Measurements from ENCODE around the gene ITGB3.
A peak's percentile ranks its signal among the peaks of the same experiment; 100 is the strongest.

Gene ITGB3

GRCh38 chr17:47288531-47289116 lies 35.0 kb downstream of the ITGB3 start:
- H3K4me3 ChIP-seq, result no peak overlapping the region
- no peak overlapping the region for H3K27ac ChIP-seq

GRCh38 chr17:47289302-47289701 lies 35.7 kb downstream of the ITGB3 start:
- H3K27ac ChIP-seq, result no peak overlapping the region
- H3K4me3 ChIP-seq, result no peak overlapping the region

- Histone ChIP-seq H3K4me3 (no peak overlapping the region), H3K27ac (no peak overlapping the region)
These were observed 37.2 kb downstream of the ITGB3 start for GRCh38 chr17:47290870-47291241.

GRCh38 chr17:47291242-47291873 lies 37.7 kb downstream of the ITGB3 start:
- no peak overlapping the region for H3K4me3 ChIP-seq
- no peak overlapping the region for H3K27ac ChIP-seq

GRCh38 chr17:47292206-47292605 lies 38.6 kb downstream of the ITGB3 start:
- Histone ChIP-seq H3K4me3 (no peak overlapping the region), H3K27ac (no peak overlapping the region)

- Histone ChIP-seq H3K4me3 (no peak overlapping the region), H3K27ac (peak overlapping the region in 1 of 21 experiments; percentile 9)
These were observed 41.6 kb downstream of the ITGB3 start for GRCh38 chr17:47295037-47295873.

GRCh38 chr17:47295874-47296255 lies 42.2 kb downstream of the ITGB3 start:
- H3K4me3 ChIP-seq, result no peak overlapping the region
- peak overlapping the region in 1 of 21 experiments; percentile 9 for H3K27ac ChIP-seq

GRCh38 chr17:47297661-47298400 lies 44.2 kb downstream of the ITGB3 start:
- no peak overlapping the region for H3K27ac ChIP-seq
- H3K4me3 ChIP-seq, result no peak overlapping the region

- Histone ChIP-seq H3K27ac (no peak overlapping the region), H3K4me3 (no peak overlapping the region)
These were observed 45.1 kb downstream of the ITGB3 start for GRCh38 chr17:47298712-47299111.

GRCh38 chr17:47299239-47299910 lies 45.7 kb downstream of the ITGB3 start:
- H3K4me3 ChIP-seq, result no peak overlapping the region
- no peak overlapping the region for H3K27ac ChIP-seq

GRCh38 chr17:47300718-47301117 lies 47.1 kb downstream of the ITGB3 start:
- H3K27ac ChIP-seq, result no peak overlapping the region

GRCh38 chr17:47301161-47301560 lies 47.5 kb downstream of the ITGB3 start:
- Histone ChIP-seq H3K4me3 (no peak overlapping the region), H3K27ac (no peak overlapping the region)

More at GRCh38 chr17:47300718-47301117, 47.1 kb downstream of the ITGB3 start:
- H3K4me3 ChIP-seq, result no peak overlapping the region

GRCh38 chr17:47301831-47302230 lies 48.2 kb downstream of the ITGB3 start:
- H3K4me3 ChIP-seq, result no peak overlapping the region
- no peak overlapping the region for H3K27ac ChIP-seq

GRCh38 chr17:47304186-47304585 lies 50.6 kb downstream of the ITGB3 start:
- H3K4me3 ChIP-seq, result no peak overlapping the region
- H3K27ac ChIP-seq, result peak overlapping the region in 1 of 21 experiments; percentile 34

- peak overlapping the region in 7 of 21 experiments; percentile 4 to 59 (median 25) for H3K27ac ChIP-seq
- H3K4me3 ChIP-seq, result no peak overlapping the region
These were observed 51.8 kb downstream of the ITGB3 start for GRCh38 chr17:47305302-47305923.

- no peak overlapping the region for H3K4me3 ChIP-seq
- H3K27ac ChIP-seq, result no peak overlapping the region
These were observed 56.6 kb downstream of the ITGB3 start for GRCh38 chr17:47310186-47310733.

GRCh38 chr17:47311420-47311819 lies 57.8 kb downstream of the ITGB3 start:
- Histone ChIP-seq H3K27ac (no peak overlapping the region), H3K4me3 (no peak overlapping the region)

GRCh38 chr17:47315451-47316266 lies 62.0 kb downstream of the ITGB3 start:
- H3K27ac ChIP-seq, result peak overlapping the region in 6 of 21 experiments; percentile 22 to 69 (median 52)
- H3K4me3 ChIP-seq, result no peak overlapping the region
